Thymus (tissue), 11 donors: ENCODE results near the gene ARHGAP32. TPM values are rescaled to one million over a fixed set of nuclear protein-coding genes. Genes with fewer than 3 reads are reported as not detected.

Experiments
- DNase-seq, 9 donors: peaks; one replicate each; pipeline ENCODE4 v3.0.0-alpha.2; 2013; ENCODE audit warnings: low spot score in 9 of 9, low read depth in 6 of 9, missing footprints in 1 of 9
- H3K27ac ChIP-seq, 2 donors: one replicate each; pipeline ENCODE4 v1.5.1; 2013; ENCODE audit warnings: control low read depth in 1 of 2, low read depth in 1 of 2, low read length in 1 of 2, mild to moderate bottlenecking in 1 of 2, moderate library complexity in 1 of 2
- H3K27me3 ChIP-seq, 2 donors: one replicate each; pipeline ENCODE4 v1.5.1; 2013; ENCODE audit warnings: low read length in 1 of 2; ENCODE audit not compliant: control insufficient read depth in 2 of 2, insufficient read depth in 1 of 2
- H3K36me3 ChIP-seq, 2 donors: one replicate each; pipeline ENCODE4 v1.5.1; 2013; ENCODE audit warnings: low read length in 1 of 2, mild to moderate bottlenecking in 1 of 2, moderate library complexity in 1 of 2; ENCODE audit not compliant: control insufficient read depth in 2 of 2, insufficient read depth in 2 of 2
- H3K4me1 ChIP-seq, 2 donors: one replicate each; pipeline ENCODE4 v1.5.1; 2013; ENCODE audit warnings: low read length in 2 of 2; ENCODE audit not compliant: control insufficient read depth in 2 of 2, insufficient read depth in 2 of 2
- H3K4me3 ChIP-seq, 2 donors: one replicate each; pipeline ENCODE4 v1.5.1; 2013; ENCODE audit warnings: low read length in 2 of 2, control low read depth in 1 of 2, mild to moderate bottlenecking in 1 of 2
- H3K9me3 ChIP-seq, 2 donors: one replicate each; pipeline ENCODE4 v1.5.1; 2013; ENCODE audit warnings: low read length in 1 of 2, mild to moderate bottlenecking in 1 of 2; ENCODE audit not compliant: control insufficient read depth in 2 of 2, insufficient read depth in 1 of 2
- WGBS: extraction: QIAGEN DNeasy Blood & Tissue Kit; methylation state at CpG from one replicate; pipeline ENCODE4 v1.1.7; 2013; 5-methylcytosine and 5-hydroxymethylcytosine counted together
- polyA plus RNA-seq: library from polyadenylated mRNA; stranded (reverse); fragments of 200-250 nt; gene quantifications from one replicate; pipeline ENCODE4 v1.2.3, GENCODE V29; 2013
- total RNA-seq: library from RNA; stranded (reverse); fragments of 120-200 nt; gene quantifications from one replicate; pipeline ENCODE4 v1.2.4, GENCODE V29; 2013
- donor health status: healthy.

The ARHGAP32 gene
- total and polyA plus RNA-seq, 2 donors = 3.5 to 9.9 TPM

GRCh38 chr11:128965485-128965884, 226.6 kb downstream of the ARHGAP32 start:
- 39% methylated on average over 4 of the region's 4 CpGs for WGBS
- H3K4me3 ChIP-seq = no peak overlapping the region

DNA sequence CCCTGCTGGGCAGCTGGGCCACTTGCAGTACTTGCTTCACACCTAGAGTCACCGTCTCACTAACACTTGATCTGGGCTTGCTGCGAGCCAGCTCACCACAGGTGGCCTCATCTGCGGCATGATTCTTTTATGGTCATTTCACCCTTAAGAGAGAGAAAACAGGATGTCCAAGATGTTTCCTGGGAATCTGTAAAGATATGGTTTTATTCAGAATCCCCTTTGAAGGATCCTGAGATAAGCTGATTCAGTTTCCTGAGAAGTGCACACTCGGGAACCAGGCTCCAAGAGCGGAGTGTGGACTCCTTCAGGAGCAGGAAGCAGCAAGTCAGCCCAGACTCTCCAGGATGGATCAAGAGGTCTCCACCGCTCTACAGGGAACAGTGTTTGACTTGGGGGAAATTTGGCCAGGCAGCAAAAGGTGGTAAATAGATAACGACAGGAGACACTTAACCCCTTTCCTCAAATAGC, 227.6 kb downstream of the ARHGAP32 start:
- Histone ChIP-seq H3K4me1 (peaks cover 0 to 8% of the 10 kb centered on the region in 2 donors), H3K36me3 (peaks cover 11 to 15% of the 10 kb centered on the region in 2 donors), H3K4me3 (no peak overlapping the region), H3K27me3 (no peaks in the 10 kb centered on the region), H3K27ac (no peak overlapping the region), H3K9me3 (no peaks in the 10 kb centered on the region)
- 91% methylated on average over 7 of the region's 7 CpGs for WGBS
- DNase-seq = no peak

More at GRCh38 chr11:128965485-128965884, 226.6 kb downstream of the ARHGAP32 start:
- DNase-seq = peak in 2 of 9 donors; percentile 6 to 48
- no peak overlapping the region for H3K27ac ChIP-seq
- peaks cover 21 to 25% of the 10 kb centered on the region in 2 donors for H3K36me3 ChIP-seq
- H3K27me3 ChIP-seq = no peaks in the 10 kb centered on the region
- no peaks in the 10 kb centered on the region for H3K9me3 ChIP-seq
- H3K4me1 ChIP-seq = peaks cover 0 to 9% of the 10 kb centered on the region in 2 donors

DNA sequence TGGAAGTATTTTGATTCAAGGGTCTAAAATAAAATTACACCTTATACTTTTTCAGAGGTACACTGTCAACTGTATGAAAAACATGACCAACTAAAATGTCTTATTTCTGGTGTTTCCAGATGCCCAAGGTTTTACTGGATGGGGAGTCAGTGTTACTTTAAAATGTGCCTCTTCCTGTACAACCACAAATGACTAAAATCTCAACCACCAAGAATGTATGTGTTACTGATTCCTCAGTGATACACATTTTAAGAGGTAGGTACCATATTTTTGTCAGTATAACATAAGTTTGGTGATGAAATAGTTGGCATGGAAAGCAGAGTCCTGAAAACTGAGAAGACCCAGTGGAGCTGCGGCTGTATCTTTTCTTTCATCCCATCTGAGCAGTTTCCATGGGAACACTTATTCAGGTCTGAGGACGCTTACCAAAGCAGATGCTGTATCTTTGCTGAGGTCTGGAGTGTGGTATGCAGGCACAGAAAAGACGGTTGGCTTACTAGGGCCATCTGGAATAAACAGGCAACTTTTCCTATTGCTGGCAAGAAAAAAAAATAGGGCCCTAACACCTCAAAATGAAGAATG, 228.3 kb downstream of the ARHGAP32 start:
- H3K9me3 ChIP-seq = no peaks in the 10 kb centered on the region

GRCh38 chr11:128962896-128963295, 229.2 kb downstream of the ARHGAP32 start:
- Histone ChIP-seq H3K4me3 (no peak overlapping the region), H3K36me3 (peaks cover 3 to 6% of the 10 kb centered on the region in 2 donors), H3K9me3 (no peaks in the 10 kb centered on the region), H3K27ac (no peak overlapping the region), H3K27me3 (no peaks in the 10 kb centered on the region), H3K4me1 (peaks cover 0 to 8% of the 10 kb centered on the region in 2 donors)
- 98% methylated on average over 5 of the region's 5 CpGs for WGBS
- DNase-seq = no peak

More for the DNA sequence above, 228.3 kb downstream of the ARHGAP32 start:
- no peak for DNase-seq
- H3K27ac ChIP-seq = no peak overlapping the region
- 91% methylated on average over 3 of the region's 3 CpGs for WGBS
- H3K4me1 ChIP-seq = peaks cover 0 to 8% of the 10 kb centered on the region in 2 donors
- H3K36me3 ChIP-seq = peaks cover 4 to 11% of the 10 kb centered on the region in 2 donors
- H3K4me3 ChIP-seq = no peak overlapping the region
- no peaks in the 10 kb centered on the region for H3K27me3 ChIP-seq

- H3K4me3 ChIP-seq = no peak overlapping the region
- no peaks in the 10 kb centered on the region for H3K9me3 ChIP-seq
- peaks cover 0 to 8% of the 10 kb centered on the region in 2 donors for H3K4me1 ChIP-seq
- H3K27me3 ChIP-seq = no peaks in the 10 kb centered on the region
- no peak overlapping the region for H3K27ac ChIP-seq
- H3K36me3 ChIP-seq = peaks cover 2 to 6% of the 10 kb centered on the region in 2 donors
- 97% methylated on average over 2 of the region's 2 CpGs for WGBS
- no peak for DNase-seq
These were observed 230.5 kb downstream of the ARHGAP32 start for GRCh38 chr11:128961645-128962044.

- 95% methylated on average over 8 of the region's 8 CpGs for WGBS
- no peaks in the 10 kb centered on the region for H3K4me1 ChIP-seq
- H3K4me3 ChIP-seq = no peak overlapping the region
- no peaks in the 10 kb centered on the region for H3K9me3 ChIP-seq
- no peak for DNase-seq
- H3K27me3 ChIP-seq = peaks cover 0 to 5% of the 10 kb centered on the region in 2 donors
- H3K27ac ChIP-seq = no peak overlapping the region
- H3K36me3 ChIP-seq = no peaks in the 10 kb centered on the region
These were observed 235.0 kb downstream of the ARHGAP32 start for GRCh38 chr11:128957202-128957482.

DNA sequence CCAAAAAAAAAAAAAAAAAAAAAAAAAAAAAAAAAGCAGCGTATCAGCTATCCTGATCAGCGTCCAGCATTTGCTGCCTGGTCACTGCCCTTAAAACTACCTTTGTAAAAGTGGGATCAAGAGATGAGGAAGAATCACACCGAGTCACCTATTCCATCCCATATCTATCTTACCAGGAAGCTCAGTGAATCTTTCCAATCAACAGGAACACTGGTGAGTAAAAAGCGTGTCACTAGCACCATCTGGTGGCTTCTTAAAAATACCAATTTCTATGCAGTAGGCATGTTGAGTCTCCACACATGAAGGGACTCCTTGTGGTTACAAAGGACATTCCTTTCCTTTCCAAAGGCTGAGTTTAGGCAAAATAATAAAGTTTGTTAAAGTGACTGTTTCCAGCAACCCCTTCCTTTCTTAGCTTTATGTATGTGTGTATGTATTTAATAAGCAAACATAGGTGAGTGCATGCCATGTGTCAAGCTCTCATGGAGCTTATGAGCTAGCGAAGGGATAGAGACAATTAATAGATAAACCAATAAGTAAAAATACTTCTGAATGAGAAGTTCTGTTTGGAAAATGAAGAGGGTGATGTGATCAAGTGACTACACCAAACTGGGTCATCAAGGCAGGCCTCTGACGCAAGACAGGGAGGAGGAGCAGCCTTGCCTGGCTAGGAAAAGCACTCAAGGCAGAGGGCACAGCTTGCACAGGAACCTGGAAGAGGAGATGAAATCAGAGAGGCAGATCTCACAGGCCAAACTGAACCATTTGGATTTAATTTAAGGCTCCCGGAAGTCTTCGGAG, 235.5 kb downstream of the ARHGAP32 start:
- H3K36me3 ChIP-seq = no peaks in the 10 kb centered on the region
- no peak overlapping the region for H3K4me3 ChIP-seq
- DNase-seq = peak in 6 of 9 donors; percentile 20 to 58 (median 40)
- H3K4me1 ChIP-seq = no peaks in the 10 kb centered on the region
- H3K9me3 ChIP-seq = no peaks in the 10 kb centered on the region
- H3K27ac ChIP-seq = no peak overlapping the region
- 58% methylated on average over 8 of the region's 8 CpGs for WGBS
- peaks cover 0 to 5% of the 10 kb centered on the region in 2 donors for H3K27me3 ChIP-seq

- peaks cover 0 to 5% of the 10 kb centered on the region in 2 donors for H3K27me3 ChIP-seq
- WGBS = 91% methylated on average over 3 of the region's 3 CpGs
- H3K4me3 ChIP-seq = no peak overlapping the region
- no peaks in the 10 kb centered on the region for H3K36me3 ChIP-seq
- no peak overlapping the region for H3K27ac ChIP-seq
- H3K9me3 ChIP-seq = no peaks in the 10 kb centered on the region
- DNase-seq = no peak
- H3K4me1 ChIP-seq = no peaks in the 10 kb centered on the region
These were observed 236.5 kb downstream of the ARHGAP32 start for GRCh38 chr11:128955636-128956035.

DNA sequence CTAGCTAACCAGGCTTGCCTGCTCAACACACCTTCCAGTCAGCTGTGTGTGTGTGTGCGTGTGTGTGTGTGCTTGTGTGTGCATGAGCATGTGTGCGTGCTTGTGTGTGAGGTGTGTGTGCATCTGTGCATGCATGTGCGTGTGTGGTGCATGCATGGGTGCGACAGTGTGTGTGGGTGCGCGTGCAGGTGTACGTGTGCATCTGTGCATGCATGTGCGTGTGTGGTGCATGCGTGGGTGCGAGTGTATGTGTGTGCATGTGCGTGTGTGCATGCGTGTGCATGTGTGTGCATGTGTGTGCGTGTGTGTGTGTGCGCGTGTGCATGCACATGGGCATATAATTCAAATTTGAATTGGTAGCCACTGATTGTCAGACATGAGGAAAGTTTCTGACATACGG, 239.0 kb downstream of the ARHGAP32 start:
- no peaks in the 10 kb centered on the region for H3K4me1 ChIP-seq
- DNase-seq = no peak
- no peaks in the 10 kb centered on the region for H3K36me3 ChIP-seq
- no peak overlapping the region for H3K4me3 ChIP-seq
- H3K9me3 ChIP-seq = no peaks in the 10 kb centered on the region
- 97% methylated on average over 16 of the region's 16 CpGs for WGBS
- peaks cover 0 to 5% of the 10 kb centered on the region in 2 donors for H3K27me3 ChIP-seq
- H3K27ac ChIP-seq = no peak overlapping the region
